ENCODE data around the gene EIF3B.

DNA sequence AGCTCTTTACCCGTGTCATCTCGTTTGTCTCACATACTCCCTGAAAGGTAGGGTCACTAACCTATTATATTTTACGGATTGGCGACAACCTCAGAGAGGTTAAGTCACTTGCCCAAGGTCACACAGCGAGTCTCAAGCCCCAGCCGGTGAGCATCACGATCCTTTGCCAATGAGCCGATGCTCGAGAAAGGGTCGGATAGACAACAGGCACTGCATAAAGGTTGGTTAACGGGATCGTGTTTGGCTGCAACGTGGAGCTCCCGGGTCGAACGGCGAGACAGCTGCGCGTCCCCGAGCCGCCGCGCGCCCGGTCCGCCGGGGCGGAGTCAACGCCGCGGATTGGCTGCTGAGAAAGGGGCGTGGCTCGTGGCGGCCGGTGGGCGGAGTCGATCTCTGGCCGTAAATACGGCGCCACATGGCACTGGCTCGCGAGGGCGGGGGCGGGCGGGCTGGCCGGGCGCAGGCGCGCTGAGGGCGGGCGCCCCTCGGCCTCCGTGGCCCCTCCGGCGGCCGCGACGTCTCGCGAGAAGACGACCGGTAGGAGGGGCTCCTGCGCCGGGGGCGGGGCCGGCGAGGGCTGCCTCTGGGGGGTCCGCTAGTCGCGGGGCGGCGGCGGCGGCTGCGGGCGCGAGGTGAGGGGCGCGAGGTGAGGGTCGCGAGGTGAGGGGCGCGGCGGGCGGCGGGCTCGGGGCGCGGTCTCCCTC, 48.5 kb downstream of the EIF3B start, which contains the start of gene CHST12:
- TF ChIP-seq SP1 (IDR thresholded peaks at IDR 0.05) (no peak), SUZ12 (IDR thresholded peaks at IDR 0.05) (no peak), BHLHE40 (IDR thresholded peaks at IDR 0.05; ENCODE audit: borderline replicate concordance) (no peak), FOXM1 (IDR thresholded peaks at IDR 0.05; ENCODE audit: borderline replicate concordance) (no peak), TARDBP (IDR thresholded peaks at IDR 0.05) (no peak), CTBP1 (IDR thresholded peaks at IDR 0.05; ENCODE audit: borderline replicate concordance) (no peak)
- TF ChIP-seq, protein P1, sequence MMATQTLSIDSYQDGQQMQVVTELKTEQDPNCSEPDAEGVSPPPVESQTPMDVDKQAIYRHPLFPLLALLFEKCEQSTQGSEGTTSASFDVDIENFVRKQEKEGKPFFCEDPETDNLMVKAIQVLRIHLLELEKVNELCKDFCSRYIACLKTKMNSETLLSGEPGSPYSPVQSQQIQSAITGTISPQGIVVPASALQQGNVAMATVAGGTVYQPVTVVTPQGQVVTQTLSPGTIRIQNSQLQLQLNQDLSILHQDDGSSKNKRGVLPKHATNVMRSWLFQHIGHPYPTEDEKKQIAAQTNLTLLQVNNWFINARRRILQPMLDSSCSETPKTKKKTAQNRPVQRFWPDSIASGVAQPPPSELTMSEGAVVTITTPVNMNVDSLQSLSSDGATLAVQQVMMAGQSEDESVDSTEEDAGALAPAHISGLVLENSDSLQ (IDR thresholded peaks at IDR 0.05), result no peak

Measured in HEK293T (cell line).